Measurements from ENCODE around the gene CHD6.

Gene CHD6

DNA sequence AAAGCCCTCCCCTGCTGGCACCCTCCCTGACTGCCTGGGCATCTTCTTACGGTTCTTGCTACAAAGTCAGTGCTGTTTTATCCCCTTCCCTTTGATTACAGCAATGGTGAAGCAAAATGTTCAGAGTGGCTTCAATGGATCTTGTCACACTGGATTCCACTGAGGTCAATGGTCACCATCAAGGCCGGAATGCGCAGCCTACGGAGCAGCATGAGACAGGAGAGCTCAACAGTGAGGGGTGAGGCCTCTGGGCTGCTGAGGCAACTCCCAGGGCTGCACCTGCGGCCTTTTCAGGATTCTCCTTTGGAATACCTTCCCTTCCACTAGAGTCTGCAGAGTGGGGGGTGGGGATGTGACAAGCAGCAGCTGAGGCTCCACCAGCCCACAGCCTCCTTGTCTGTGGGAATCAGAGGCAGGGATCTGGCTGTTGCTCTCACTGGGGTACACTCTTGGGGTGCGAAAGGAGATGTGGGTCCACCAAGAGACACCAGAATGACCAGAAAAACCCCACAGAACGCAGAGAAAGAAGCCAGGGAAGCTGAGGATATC lies 211.2 kb downstream of the CHD6 start:
- in situ Hi-C loops (cut with MboI; ENCODE audit: low sequenced_read_pairs) = no loop called here

- in situ Hi-C loops (cut with MboI; ENCODE audit: low sequenced_read_pairs) = no loop called here
Observed at GRCh38 chr20:41406353-41406752, 211.8 kb downstream of the CHD6 start.

GRCh38 chr20:41405436-41405835 lies 212.7 kb downstream of the CHD6 start:
- in situ Hi-C loops (cut with MboI; ENCODE audit: low sequenced_read_pairs) = no loop called here

DNA sequence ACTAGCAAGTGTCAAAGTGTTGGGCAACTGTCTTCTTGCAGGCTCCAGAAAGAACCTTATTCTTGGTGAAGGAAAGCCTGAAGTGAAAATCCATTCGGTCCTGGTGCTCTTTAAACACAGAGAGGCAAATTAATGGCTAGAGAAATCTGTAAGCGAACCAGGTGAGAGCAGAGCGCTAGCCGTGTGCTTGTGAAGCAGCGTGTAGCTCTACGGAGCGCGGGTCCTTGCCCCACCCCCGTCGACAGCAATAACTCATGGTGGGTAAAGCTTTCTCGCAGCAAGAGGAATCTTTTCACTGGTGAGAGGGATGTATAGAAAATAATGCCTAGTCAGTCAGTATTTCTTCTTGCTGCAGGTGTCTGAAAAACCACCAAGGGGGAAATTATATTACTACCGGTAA lies 214.6 kb downstream of the CHD6 start:
- in situ Hi-C loops (cut with MboI; ENCODE audit: low sequenced_read_pairs) = no loop called here

GRCh38 chr20:41398408-41398807 lies 219.8 kb downstream of the CHD6 start:
- in situ Hi-C loops (cut with MboI; ENCODE audit: low sequenced_read_pairs) = no loop called here

- in situ Hi-C loops (cut with MboI; ENCODE audit: low sequenced_read_pairs) = no loop called here
Observed at GRCh38 chr20:41395667-41396664, 222.2 kb downstream of the CHD6 start.

- in situ Hi-C loops (cut with MboI; ENCODE audit: low sequenced_read_pairs) = no loop called here
Observed at GRCh38 chr20:41394931-41395666, 223.1 kb downstream of the CHD6 start.

DNA sequence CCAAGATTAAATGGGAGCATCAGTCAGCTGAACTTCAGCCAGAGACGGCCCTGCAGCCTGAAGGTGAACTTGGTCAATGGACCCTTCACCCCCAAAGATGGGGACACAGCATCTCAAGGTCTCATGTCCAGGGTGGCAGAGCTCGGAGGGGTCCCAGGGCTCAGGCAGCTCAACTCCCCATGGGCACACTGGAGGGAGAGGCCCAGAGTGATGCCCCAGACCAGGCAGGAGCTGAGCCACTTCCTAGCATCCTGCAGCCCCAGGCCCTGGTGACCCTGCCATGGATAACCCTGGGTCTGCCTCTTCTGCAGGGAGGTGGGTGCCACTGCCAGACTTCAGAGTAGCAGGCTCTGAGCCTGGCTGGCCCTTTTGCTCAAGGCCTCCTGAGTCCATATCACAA lies 224.1 kb downstream of the CHD6 start:
- in situ Hi-C loops (cut with MboI; ENCODE audit: low sequenced_read_pairs) = no loop called here

DNA sequence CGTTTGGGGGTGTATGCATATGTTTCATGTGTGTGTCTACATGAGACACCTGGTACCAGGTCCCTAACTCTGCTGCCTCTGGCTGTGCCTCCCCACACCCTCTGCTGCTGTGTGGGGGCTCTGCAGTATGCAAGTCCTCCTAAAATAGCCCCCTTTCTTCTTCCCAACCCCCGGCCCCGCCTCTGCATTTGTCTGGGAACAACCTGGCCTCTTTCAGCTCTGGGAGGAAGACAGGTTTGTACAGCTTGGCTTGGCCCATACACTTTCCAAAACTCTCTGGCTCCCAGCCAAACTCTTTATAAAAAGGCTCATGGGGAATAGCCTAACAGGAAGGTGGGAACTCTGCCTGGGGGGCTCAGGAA lies 224.5 kb downstream of the CHD6 start:
- in situ Hi-C loops (cut with MboI; ENCODE audit: low sequenced_read_pairs) = no loop called here

DNA sequence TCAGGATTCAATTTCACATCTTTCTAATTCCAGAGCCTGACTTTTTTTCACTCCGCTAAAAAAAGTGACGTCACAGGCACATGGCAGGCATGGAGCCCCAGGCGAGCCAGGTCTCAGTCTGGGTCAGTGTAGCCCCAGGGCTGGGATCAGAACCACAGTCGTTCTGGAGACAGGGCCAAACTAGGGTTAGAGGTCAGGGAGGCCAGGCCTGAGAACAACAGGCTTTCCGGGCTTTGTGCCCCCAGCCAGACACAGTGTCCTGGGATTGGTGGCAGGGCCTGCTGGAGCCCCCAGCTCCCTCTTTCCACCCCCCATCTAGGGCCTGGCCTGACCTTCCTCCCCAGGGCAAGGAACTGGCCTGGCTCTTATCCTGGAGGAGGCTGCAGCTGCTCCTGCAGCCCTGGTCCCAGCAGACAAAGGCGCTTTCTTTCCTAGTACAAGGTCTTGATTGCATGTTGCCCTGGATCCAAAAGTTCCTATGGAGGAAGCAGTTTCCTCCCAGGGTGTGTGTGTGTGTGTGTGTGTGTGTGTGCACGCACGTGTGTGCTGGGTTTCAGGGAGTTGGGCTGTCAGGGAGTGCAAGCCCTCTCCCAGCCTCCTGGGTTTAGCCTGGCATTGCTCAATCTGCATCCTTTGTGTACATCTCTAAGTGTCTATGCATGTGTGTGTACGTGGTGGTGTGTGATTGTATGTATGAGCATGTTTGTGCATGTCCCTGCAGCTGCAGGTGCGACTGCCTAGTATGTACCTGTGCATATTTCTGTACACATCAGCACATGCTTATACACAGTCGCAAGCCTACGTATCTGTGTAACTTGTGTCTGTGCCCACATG lies 225.1 kb downstream of the CHD6 start:
- in situ Hi-C loops (cut with MboI; ENCODE audit: low sequenced_read_pairs) = no loop called here

DNA sequence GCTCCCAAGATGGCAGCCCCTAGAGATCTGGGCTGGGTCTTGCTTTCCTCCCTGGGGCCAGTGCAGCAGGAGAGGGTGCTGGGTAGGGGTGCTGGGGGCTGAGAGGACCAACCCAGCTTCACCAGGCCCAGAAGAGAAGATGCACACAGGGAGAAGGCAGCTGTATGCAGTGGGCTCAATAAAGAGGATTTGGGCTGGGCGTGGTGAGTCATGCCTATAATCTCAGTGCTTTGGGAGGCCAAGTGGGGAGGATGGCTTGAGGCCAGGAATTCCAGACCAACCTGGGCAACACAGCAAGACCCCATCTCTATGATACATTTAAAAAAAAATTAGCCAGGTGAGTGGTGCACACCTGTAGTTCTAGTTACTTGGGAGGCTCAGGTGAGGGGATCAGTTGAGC lies 225.9 kb downstream of the CHD6 start:
- in situ Hi-C loops (cut with MboI; ENCODE audit: low sequenced_read_pairs) = no loop called here

- in situ Hi-C loops (cut with MboI; ENCODE audit: low sequenced_read_pairs) = no loop called here
Observed at GRCh38 chr20:41391587-41392001, 226.6 kb downstream of the CHD6 start.

GRCh38 chr20:41390889-41391288 lies 227.3 kb downstream of the CHD6 start:
- in situ Hi-C loops (cut with MboI; ENCODE audit: low sequenced_read_pairs) = no loop called here

DNA sequence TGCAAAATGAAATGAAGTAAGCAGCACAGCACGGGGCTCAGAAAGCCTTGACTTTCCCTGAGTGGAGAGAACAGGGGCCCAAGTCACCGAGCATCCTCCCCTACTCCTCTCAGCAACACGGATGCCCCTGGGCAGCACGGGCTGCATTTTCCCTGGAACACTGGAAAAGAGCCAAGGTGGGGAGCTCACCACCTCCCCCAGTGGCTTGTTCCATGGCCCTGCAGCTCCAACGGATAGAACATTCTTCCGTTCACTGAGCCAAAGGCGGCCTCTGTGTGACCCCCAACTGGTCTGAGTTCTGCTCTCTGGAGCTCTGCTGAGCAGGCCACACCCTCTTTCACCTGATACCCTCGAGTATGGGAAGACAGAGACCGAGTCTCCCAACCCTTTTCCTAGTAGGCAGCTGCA lies 230.7 kb downstream of the CHD6 start:
- in situ Hi-C loops (cut with MboI; ENCODE audit: low sequenced_read_pairs) = no loop called here

GRCh38 chr20:41386502-41387427 lies 231.4 kb downstream of the CHD6 start:
- in situ Hi-C loops (cut with MboI; ENCODE audit: low sequenced_read_pairs) = no loop called here

- in situ Hi-C loops (cut with MboI; ENCODE audit: low sequenced_read_pairs) = no loop called here
Observed at GRCh38 chr20:41382791-41383305, 235.3 kb downstream of the CHD6 start.

- in situ Hi-C loops (cut with MboI; ENCODE audit: low sequenced_read_pairs) = no loop called here
Observed at GRCh38 chr20:41380551-41381193, 237.5 kb downstream of the CHD6 start.

DNA sequence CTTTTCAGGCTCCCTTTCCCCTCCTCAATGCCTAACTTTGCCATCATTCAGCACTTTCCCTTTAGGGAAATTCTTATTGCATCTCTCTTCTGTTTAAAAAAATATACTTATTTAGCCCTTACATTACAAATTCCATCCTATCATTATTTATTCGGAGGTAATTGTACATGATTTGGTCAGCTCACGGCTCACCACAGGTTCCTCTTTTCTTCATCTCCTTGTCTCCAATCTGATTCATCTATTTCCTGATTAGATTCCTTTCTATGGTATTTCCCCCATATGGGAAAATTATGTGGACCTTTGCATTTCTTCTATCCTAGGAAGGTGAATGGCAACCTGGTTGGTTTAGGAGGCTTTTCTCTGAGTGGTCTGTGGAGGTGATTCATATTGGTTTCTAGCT lies 238.6 kb downstream of the CHD6 start:
- in situ Hi-C loops (cut with MboI; ENCODE audit: low sequenced_read_pairs) = no loop called here

DNA sequence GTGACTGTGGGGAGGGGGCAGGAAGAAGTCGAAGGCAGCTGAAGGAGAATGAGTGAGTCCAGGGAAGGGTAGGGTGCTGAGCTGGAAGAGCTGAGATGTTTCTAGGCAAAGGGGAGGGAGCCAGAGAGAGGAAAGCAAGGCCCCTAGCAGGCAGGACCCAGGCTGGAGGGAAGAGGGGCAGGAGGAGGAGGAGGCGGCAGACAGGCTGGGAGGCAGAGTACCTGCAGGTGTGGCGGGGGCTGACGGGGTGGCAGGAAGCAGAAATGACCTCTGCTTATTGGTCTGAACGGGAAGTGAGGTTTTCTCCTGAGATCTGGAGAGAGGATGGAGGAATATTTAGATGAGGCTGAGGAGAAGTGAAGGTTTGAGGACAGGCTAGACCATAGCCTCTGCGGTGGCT lies 240.9 kb downstream of the CHD6 start:
- in situ Hi-C loops (cut with MboI; ENCODE audit: low sequenced_read_pairs) = no loop called here
